Heart right ventricle (tissue), 16 donors: Measurements from ENCODE around the gene BCL2L15. TPM values are rescaled to one million over a fixed set of nuclear protein-coding genes. Genes with fewer than 3 reads are reported as not detected.

Experiments used
- ATAC-seq, 8 donors: fragments of 200-7000 bp; cut with Tn5 transposase; one replicate each; pipeline ENCODE4 v1.9.1; 2020; ENCODE audit warnings: mild to moderate bottlenecking in 8 of 8, moderate library complexity in 8 of 8, moderate number of reproducible peaks in 1 of 8
- DNase-seq, 2 donors: peaks; one replicate each; pipeline ENCODE4 v3.0.0-alpha.2; 2020
- H3K27ac ChIP-seq, 10 donors: fragments of 200-600 bp; sonication (generic) in 2 of 10; one replicate each; pipeline versions ENCODE4 v1.5.0 to v1.8.0; 2020 to 2022; ENCODE audit warnings: mild to moderate bottlenecking in 3 of 10
- H3K27me3 ChIP-seq, 7 donors: fragments of 200-600 bp; one replicate each; pipeline ENCODE4 v1.8.0; 2021 to 2022; ENCODE audit warnings: mild to moderate bottlenecking in 2 of 7
- H3K36me3 ChIP-seq, 9 donors: fragments of 200-600 bp; sonication (generic) in 1 of 9; one replicate each; pipeline versions ENCODE4 v1.5.0 to v1.8.0; 2020 to 2022; ENCODE audit warnings: mild to moderate bottlenecking in 2 of 9
- H3K4me1 ChIP-seq, 9 donors: fragments of 200-600 bp; sonication (generic) in 1 of 9; one replicate each; pipeline versions ENCODE4 v1.5.0 to v1.8.0; 2020 to 2022; ENCODE audit warnings: mild to moderate bottlenecking in 4 of 9
- H3K4me3 ChIP-seq, 10 donors: fragments of 200-600 bp; sonication (generic) in 2 of 10; one replicate each; pipeline versions ENCODE4 v1.5.0 to v1.8.0; 2020 to 2022; ENCODE audit warnings: mild to moderate bottlenecking in 7 of 10, moderate library complexity in 2 of 10
- H3K9me3 ChIP-seq, 11 donors: fragments of 200-600 bp in 10 of 11; sonication (generic) in 2 of 11; one replicate each; pipeline versions ENCODE4 v1.5.0 to v1.8.0; 2013 to 2022; ENCODE audit warnings: mild to moderate bottlenecking in 2 of 11, control low read depth in 1 of 11, moderate library complexity in 1 of 11
- CTCF ChIP-seq, 9 donors: fragments of 200-600 bp; sonication (generic) in 2 of 9; IDR thresholded peaks; one replicate each; pipeline versions ENCODE4 v1.5.0 to v1.8.0; 2021 to 2022; ENCODE audit warnings: antibody characterized with exemption in 9 of 9, mild to moderate bottlenecking in 5 of 9, moderate library complexity in 1 of 9
- WGBS, 2 donors: extraction: QIAGEN DNeasy Blood & Tissue Kit; methylation state at CpG; one replicate each; pipeline ENCODE4 v1.1.7; 2013; ENCODE audit warnings: inconsistent platforms in 1 of 2; 5-methylcytosine and 5-hydroxymethylcytosine counted together
- intact Hi-C, 10 donors: fragments of 100-400 bp; cut with DNase I; formaldehyde crosslinking; loops; one replicate each; pipeline versions ENCODE4 v1.11.1 to v1.14.2; 2022
- polyA plus RNA-seq, 2 donors: library from polyadenylated mRNA; stranded (reverse); fragments of 200-250 nt; gene quantifications; one replicate each; pipeline ENCODE4 v1.2.3, GENCODE V29; 2013
- total RNA-seq, 10 donors: library from RNA; stranded (reverse); fragmentation: NEBNext Ultra II Directional in 3 of 10; extraction: Animal tissue kit (Norgen Biotek cat#: 25700) in 3 of 10; gene quantifications; one replicate each; pipeline versions ENCODE4 v1.2.1 to v1.2.4, GENCODE V29; 2021 to 2023
- donor health status: Arrhythmogenic right ventricular cardiomyopathy.
- donor health status: ischemic (EF 13 %, LVEDD 7.1; RV severe dilation, severe dysfunction).
- donor health status: healthy with polysubstance abuse.
- donor health status: DM: no; HTN: yes; CAD: no.
- donor health status: DM: no; HTN: no; CAD: no.
- donor health status: ischemic (EF 25% LVEDD 6.9; RV normal size, moderate dysfunction).
- donor health status: ischemic (EF 25% LVEDD 5.7; RV mildly dilated, moderate dysfunction).
- donor health status: healthy.
- donor health status: DM: yes; HTN: yes; CAD: no.
- donor health status: Ischemic cardiomyopathy.
- donor health status: ischemic (EF 35%, LVEDD 5.7; RV mildly dilated, moderate dysfunction).
- donor health status: nonischemic (EF 11% LVEDD 7.7; RV severe dilation, severe dysfunction).
- donor health status: DM: yes; HTN: yes; CAD: no.
- donor health status: PGD.
- donor health status: ischemic (EF 29% LVEDD 5.4; RV normal size, mild dysfunction).
- donor health status: nonischemic (EF 23%, LVEDD 6.1; RV moderate dilation, normal function).

The BCL2L15 gene
- total and polyA plus RNA-seq, 12 donors = 0.05 to 0.28 (median 0.09) TPM; not detected in 3

- no peaks in the 10 kb centered on the region for H3K27me3 ChIP-seq
- peaks cover 0 to 16% (median 14%) of the 10 kb centered on the region in 9 donors for H3K4me1 ChIP-seq
- H3K4me3 ChIP-seq = no peak overlapping the region
- H3K36me3 ChIP-seq = peaks cover 0 to 10% (median 0%) of the 10 kb centered on the region in 9 donors
- DNase-seq (no peak), ATAC-seq (no peak)
- H3K9me3 ChIP-seq = no peaks in the 10 kb centered on the region
- intact Hi-C loops = no loop called here
- no peak for TF ChIP-seq CTCF (IDR thresholded peaks at IDR 0.05)
- H3K27ac ChIP-seq = no peak overlapping the region
- 96 to 98% methylated on average over 5 of the region's 5 CpGs for WGBS, 2 donors
Measured at GRCh38 chr1:113916974-113917373, 29.6 kb upstream of the BCL2L15 start.

DNA sequence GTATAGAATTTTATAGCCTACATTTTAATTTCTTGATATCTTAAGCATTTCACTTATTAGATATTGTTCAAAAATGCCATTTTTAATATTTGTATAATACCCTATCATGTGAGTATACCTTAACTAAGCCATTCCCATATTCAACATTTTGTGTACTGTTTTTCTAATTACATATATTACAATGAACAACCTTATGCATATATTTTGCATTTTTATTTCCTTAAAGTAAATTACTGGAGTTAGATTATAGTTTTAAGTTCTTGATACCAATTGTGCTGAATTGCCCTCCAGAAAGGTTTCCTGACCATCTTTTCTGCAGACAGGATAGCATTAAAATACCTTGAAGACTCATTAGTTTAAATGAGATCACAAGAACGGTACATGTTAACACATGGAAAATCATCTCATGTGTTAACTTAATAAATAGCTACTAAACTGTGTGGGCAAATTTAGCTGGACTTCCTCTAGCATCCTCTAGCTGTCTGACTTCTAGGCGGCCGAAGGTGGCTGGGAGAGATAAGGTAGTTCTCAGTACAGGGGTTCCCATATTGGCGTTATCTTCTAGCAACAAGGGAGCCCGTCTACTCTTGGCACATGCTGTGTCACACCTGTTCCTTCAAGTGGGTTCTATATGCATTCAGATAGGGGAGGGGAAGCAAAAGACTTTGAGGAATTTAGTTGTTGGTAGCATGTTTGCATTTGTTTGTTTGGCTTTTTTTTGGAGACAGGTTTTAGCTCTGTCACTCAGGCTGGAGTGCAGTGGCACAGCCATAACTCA is 26.7 kb upstream of the BCL2L15 start:
- 67 to 75% methylated on average over 5 of the region's 5 CpGs for WGBS, 2 donors
- intact Hi-C loops = loop anchor here in 2 of 10 donors (2.0 kb wide), 1 partner anchor 15 kb away; the partner anchor contains the start of gene HIPK1 (in 2 of the 2)
- Histone ChIP-seq H3K4me3 (no peak overlapping the region), H3K27me3 (no peaks in the 10 kb centered on the region), H3K36me3 (peaks cover 0 to 38% (median 11%) of the 10 kb centered on the region in 9 donors), H3K27ac (peak overlapping the region in 1 of 10 donors; percentile 77), H3K4me1 (peaks cover 0 to 20% (median 14%) of the 10 kb centered on the region in 9 donors), H3K9me3 (no peaks in the 10 kb centered on the region)
- TF ChIP-seq CTCF (IDR thresholded peaks at IDR 0.05) = no peak
- no peak for ATAC-seq
- no peak for DNase-seq

DNA sequence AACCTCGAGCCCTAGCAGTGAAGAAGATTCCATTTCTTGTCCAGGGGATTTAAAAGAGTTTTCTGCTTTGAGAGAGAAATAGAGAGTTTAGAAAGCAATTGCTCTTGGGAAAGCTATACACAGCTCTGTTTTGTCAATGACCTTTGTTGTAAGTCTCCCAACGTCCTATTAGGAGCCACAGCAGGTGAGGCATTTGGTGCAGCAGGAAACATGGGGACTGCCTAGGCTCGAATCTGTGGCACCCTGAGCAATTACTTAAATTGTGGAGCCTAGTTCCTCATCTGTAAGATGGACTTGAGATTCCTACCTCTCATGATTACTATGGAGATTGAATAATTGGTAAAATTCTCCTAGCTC is 25.9 kb upstream of the BCL2L15 start:
- H3K4me1 ChIP-seq = peaks cover 0 to 20% (median 14%) of the 10 kb centered on the region in 9 donors
- H3K4me3 ChIP-seq = peak overlapping the region in 2 of 10 donors; percentile 6 to 21
- TF ChIP-seq CTCF (IDR thresholded peaks at IDR 0.05) = no peak
- DNase-seq (no peak), ATAC-seq (peak in 5 of 8 donors; percentile 3 to 56 (median 18))
- peaks cover 0 to 46% (median 11%) of the 10 kb centered on the region in 9 donors for H3K36me3 ChIP-seq
- H3K27ac ChIP-seq = peak overlapping the region; percentile 39 to 86 (median 72)
- WGBS, 2 donors = 18 to 27% methylated on average over 3 of the region's 3 CpGs
- H3K9me3 ChIP-seq = no peaks in the 10 kb centered on the region
- H3K27me3 ChIP-seq = no peaks in the 10 kb centered on the region
- intact Hi-C loops = loop anchor here in 2 of 10 donors (2.0 kb wide), 1 partner anchor 16 kb away; the partner anchor contains the start of gene HIPK1 (in 2 of the 2)

GRCh38 chr1:113912594-113913311 is 25.4 kb upstream of the BCL2L15 start:
- Histone ChIP-seq H3K27ac (peak overlapping the region; percentile 39 to 86 (median 72)), H3K4me1 (peaks cover 0 to 20% (median 14%) of the 10 kb centered on the region in 9 donors), H3K27me3 (no peaks in the 10 kb centered on the region), H3K9me3 (no peaks in the 10 kb centered on the region), H3K4me3 (peak overlapping the region in 2 of 10 donors; percentile 6 to 21), H3K36me3 (peaks cover 0 to 52% (median 11%) of the 10 kb centered on the region in 9 donors)
- ATAC-seq (peak; percentile 78 to 94 (median 90)), DNase-seq (peak; percentile 42 to 60)
- intact Hi-C loops = loop anchor here in 2 of 10 donors (2.0 kb wide), 1 partner anchor 16 kb away; the partner anchor contains the start of gene HIPK1 (in 2 of the 2)
- 15 to 19% methylated on average over 6 of the region's 6 CpGs for WGBS, 2 donors
- no peak for TF ChIP-seq CTCF (IDR thresholded peaks at IDR 0.05)
